ENCODE results near the gene JOSD1. TPM values are rescaled to one million over a fixed set of nuclear protein-coding genes. Genes with fewer than 3 reads are reported as not detected.

JOSD1 gene
- total and polyA plus RNA-seq, 10 of the 15 experiments (the other 5 are each of a cell fraction or from before 2014, with no cell fraction given), result 6.2 to 54.6 (median 40.5) TPM

DNA sequence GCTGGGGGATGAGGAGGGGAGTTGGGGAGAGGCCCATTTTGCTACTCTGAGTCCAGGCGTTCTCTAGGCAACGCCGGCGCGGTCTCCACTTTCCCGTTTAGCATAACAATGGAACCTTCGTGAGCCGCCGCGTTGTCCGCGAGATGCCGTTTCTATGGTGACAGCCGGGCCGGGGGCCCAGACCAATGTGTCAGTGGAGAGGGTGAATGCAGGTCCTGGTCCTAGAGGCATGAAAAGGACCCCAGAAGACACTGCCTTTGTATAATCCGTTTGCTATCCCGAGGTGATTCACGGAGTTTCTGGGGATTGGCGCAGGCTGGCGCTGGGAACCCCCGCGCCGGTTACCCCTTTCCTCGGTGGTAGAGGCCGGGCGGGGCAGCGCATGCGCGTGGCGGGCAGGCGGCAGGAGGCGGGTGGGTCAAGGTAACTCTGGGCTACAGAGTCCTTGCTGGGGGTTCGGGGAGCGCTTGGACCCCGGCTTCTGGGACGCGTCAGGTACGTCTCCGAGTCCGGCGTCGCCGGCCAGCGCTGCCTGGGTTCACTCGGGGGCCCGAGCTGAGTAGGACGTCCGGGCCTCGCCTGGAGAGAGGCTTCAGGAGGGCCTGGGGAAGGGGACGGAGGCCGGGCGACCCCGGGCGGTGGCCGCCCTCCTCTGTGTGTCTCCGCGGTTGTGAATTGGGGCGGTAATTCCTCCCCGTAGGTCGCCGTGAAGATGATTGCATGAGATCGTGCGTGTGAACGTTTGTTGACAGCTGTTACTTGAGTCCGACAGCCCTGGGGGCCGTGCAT lies 44.3 kb downstream of the JOSD1 start, which contains the start of the genes CBY1 and FAM227A:
TSS of gene CBY1 (plus strand) at position 383 of the 789 bp plus-strand sequence. CDS start 11,417 bp downstream, outside the sequence.
TSS of gene FAM227A (minus strand) at position 137 of the 789 bp plus-strand sequence. CDS start 6,224 bp downstream, outside the sequence.
- ATAC-seq (peak; percentile 90), DNase-seq (ENCODE audit: low read depth, low spot score) (peak; percentile 41), FAIRE-seq (peak; percentile 84)
- Histone ChIP-seq H4K20me1 (ENCODE audit: control insufficient read depth, insufficient read depth) (no peaks in the 10 kb centered on the region), H3K27ac (ENCODE audit: control insufficient read depth, insufficient read depth) (peak within 1 kb of the TSS; percentile 99), H3K4me3 (peak within 1 kb of the TSS; percentile 86), H3K4me1 (ENCODE audit: control insufficient read depth, insufficient read depth, low read length) (peaks cover 5% of the 10 kb centered on the region), H3K27me3 (replicated peaks in 1 of 2; ENCODE audit: control insufficient read depth in 2 of 2, insufficient read depth in 2 of 2, low read length in 1 of 2) (no peaks in the 10 kb centered on the region), H3K4me2 (ENCODE audit: control insufficient read depth, insufficient read depth) (peak within 1 kb of the TSS; percentile 97), H3K9me3 (replicated peaks; ENCODE audit: control insufficient read depth, insufficient read depth, low read length) (no peaks in the 10 kb centered on the region), H3K9ac (ENCODE audit: control insufficient read depth, insufficient read depth, low read length) (peak within 1 kb of the TSS; percentile 96), H2AFZ (ENCODE audit: control insufficient read depth, low read depth, low read length) (peak within 1 kb of the TSS; percentile 100), H3K36me3 (ENCODE audit: control insufficient read depth in 2 of 2, insufficient read depth in 2 of 2, low read length in 1 of 2) (no peaks in the 10 kb centered on the region), H3K79me2 (ENCODE audit: control insufficient read depth, insufficient read depth, low read length) (peaks cover 11% of the 10 kb centered on the region)
- intact Hi-C loops (cut with micrococcal nuclease; ENCODE audit: unreplicated experiment), result loop anchor here (1.0 kb wide), 1 partner anchor 25 kb away; the partner anchor contains the start of gene TOMM22
- TSS peak; percentile 90 for BruUV-seq (replicated peaks)
- POLR2A ChIA-PET, result interaction anchor here (1.8 kb wide), 1 partner anchor 42 kb away, joined by 5 read pairs; no protein-coding TSS in a partner anchor
- in situ Hi-C loops (cut with MboI), result no loop called here
- WGBS (ENCODE audit: insufficient coverage, insufficient replicate concordance, low lambda C conversion rate, missing lambda C conversion rate), result under 1% methylated on average over 65 of the region's 66 CpGs
- RAD21 ChIA-PET (ENCODE audit: unreplicated experiment), result interaction anchor here (1.0 to 1.6 kb wide), 3 partner anchors 10 to 604 kb away, joined by 3 to 5 read pairs (median 3); partner anchors contain the start of gene TOMM22
- SMC1A ChIA-PET (ENCODE audit: uncharacterized antibody, unreplicated experiment), result interaction anchor here (0.7 to 2.0 kb wide), 2 partner anchors 10 to 43 kb away, joined by 3 to 11 read pairs; no protein-coding TSS in a partner anchor
- CTCF ChIA-PET, result interaction anchor here (2.1 kb wide), 1 partner anchor 25 kb away, joined by 5 read pairs; the partner anchor contains the start of gene TOMM22
- peak; percentile 73; the same call in 1 of the 2 replicates for TF ChIP-seq RB1 (IDR thresholded peaks at IDR 0.05; ENCODE audit: borderline replicate concordance)
- TF ChIP-seq ZNF622 (IDR thresholded peaks at IDR 0.05), result no peak
- TF ChIP-seq SMC3 (IDR thresholded peaks at IDR 0.05; ENCODE audit: borderline replicate concordance, low read length), result no peak
- TF ChIP-seq, protein P1, sequence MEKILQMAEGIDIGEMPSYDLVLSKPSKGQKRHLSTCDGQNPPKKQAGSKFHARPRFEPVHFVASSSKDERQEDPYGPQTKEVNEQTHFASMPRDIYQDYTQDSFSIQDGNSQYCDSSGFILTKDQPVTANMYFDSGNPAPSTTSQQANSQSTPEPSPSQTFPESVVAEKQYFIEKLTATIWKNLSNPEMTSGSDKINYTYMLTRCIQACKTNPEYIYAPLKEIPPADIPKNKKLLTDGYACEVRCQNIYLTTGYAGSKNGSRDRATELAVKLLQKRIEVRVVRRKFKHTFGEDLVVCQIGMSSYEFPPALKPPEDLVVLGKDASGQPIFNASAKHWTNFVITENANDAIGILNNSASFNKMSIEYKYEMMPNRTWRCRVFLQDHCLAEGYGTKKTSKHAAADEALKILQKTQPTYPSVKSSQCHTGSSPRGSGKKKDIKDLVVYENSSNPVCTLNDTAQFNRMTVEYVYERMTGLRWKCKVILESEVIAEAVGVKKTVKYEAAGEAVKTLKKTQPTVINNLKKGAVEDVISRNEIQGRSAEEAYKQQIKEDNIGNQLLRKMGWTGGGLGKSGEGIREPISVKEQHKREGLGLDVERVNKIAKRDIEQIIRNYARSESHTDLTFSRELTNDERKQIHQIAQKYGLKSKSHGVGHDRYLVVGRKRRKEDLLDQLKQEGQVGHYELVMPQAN (conservative IDR thresholded peaks at IDR 0.05), result peak; percentile 60
- no peak for TF ChIP-seq CBX3 (IDR thresholded peaks at IDR 0.05; ENCODE audit: borderline replicate concordance, low read depth)
- TF ChIP-seq IRF4 (IDR thresholded peaks at IDR 0.05; ENCODE audit: low read depth, low read length), result no peak
- TF ChIP-seq, protein P2, sequence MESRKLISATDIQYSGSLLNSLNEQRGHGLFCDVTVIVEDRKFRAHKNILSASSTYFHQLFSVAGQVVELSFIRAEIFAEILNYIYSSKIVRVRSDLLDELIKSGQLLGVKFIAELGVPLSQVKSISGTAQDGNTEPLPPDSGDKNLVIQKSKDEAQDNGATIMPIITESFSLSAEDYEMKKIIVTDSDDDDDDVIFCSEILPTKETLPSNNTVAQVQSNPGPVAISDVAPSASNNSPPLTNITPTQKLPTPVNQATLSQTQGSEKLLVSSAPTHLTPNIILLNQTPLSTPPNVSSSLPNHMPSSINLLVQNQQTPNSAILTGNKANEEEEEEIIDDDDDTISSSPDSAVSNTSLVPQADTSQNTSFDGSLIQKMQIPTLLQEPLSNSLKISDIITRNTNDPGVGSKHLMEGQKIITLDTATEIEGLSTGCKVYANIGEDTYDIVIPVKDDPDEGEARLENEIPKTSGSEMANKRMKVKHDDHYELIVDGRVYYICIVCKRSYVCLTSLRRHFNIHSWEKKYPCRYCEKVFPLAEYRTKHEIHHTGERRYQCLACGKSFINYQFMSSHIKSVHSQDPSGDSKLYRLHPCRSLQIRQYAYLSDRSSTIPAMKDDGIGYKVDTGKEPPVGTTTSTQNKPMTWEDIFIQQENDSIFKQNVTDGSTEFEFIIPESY (IDR thresholded peaks at IDR 0.05), result no peak
- no peak for TF ChIP-seq HDAC6 (IDR thresholded peaks at IDR 0.05; ENCODE audit: unreplicated experiment)
- TF ChIP-seq CEBPB (IDR thresholded peaks at IDR 0.05; ENCODE audit: borderline replicate concordance in 1 of 2, low read depth in 2 of 2, low read length in 2 of 2), result no peak
- TF ChIP-seq IKZF1 (conservative IDR thresholded peaks at IDR 0.05), result peak; percentile 46
- peak; percentile 95 for TF ChIP-seq BMI1 (IDR thresholded peaks at IDR 0.05; ENCODE audit: borderline replicate concordance)
- TF ChIP-seq, protein P3, sequence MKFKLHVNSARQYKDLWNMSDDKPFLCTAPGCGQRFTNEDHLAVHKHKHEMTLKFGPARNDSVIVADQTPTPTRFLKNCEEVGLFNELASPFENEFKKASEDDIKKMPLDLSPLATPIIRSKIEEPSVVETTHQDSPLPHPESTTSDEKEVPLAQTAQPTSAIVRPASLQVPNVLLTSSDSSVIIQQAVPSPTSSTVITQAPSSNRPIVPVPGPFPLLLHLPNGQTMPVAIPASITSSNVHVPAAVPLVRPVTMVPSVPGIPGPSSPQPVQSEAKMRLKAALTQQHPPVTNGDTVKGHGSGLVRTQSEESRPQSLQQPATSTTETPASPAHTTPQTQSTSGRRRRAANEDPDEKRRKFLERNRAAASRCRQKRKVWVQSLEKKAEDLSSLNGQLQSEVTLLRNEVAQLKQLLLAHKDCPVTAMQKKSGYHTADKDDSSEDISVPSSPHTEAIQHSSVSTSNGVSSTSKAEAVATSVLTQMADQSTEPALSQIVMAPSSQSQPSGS (IDR thresholded peaks at IDR 0.05; ENCODE audit: low read length), result no peak
- TF ChIP-seq ATF7 (IDR thresholded peaks at IDR 0.05; ENCODE audit: low read depth), result peak; percentile 100
- no peak for TF ChIP-seq NR2C1 (IDR thresholded peaks at IDR 0.05)
- no peak for TF ChIP-seq FOS (IDR thresholded peaks at IDR 0.05; ENCODE audit: borderline replicate concordance, extremely low read depth, insufficient read length)
- no peak for TF ChIP-seq RAD51 (IDR thresholded peaks at IDR 0.05)
- TF ChIP-seq RCOR1 (conservative IDR thresholded peaks at IDR 0.05; ENCODE audit: low read depth, low read length), result no peak
